Gastrocnemius medialis (tissue), 4 donors: ENCODE data around the gene IDH3A. TPM values are rescaled to one million over a fixed set of nuclear protein-coding genes. Genes with fewer than 3 reads are reported as not detected.

ENCODE experiments used
- ATAC-seq, 2 donors: fragments of 150-250 bp; one replicate each; pipeline ENCODE4 v1.9.1; 2016
- DNase-seq, 2 donors: peaks; one replicate each; pipeline ENCODE4 v3.0.0-alpha.2; 2019
- H3K27ac ChIP-seq, 4 donors: fragments of 200-600 bp; sonication (generic); 1 replicate in 1 of 4; 2 replicates in 3 of 4; pipeline ENCODE4 v1.5.1; 2016 to 2018; ENCODE audit warnings: mild to moderate bottlenecking in 2 of 4, moderate library complexity in 1 of 4
- H3K27me3 ChIP-seq, 3 donors: fragments of 200-600 bp; sonication (generic) in 2 of 3; 1 replicate in 1 of 3; 2 replicates in 2 of 3; pipeline versions ENCODE4 v1.5.1 to v1.6.0; 2016 to 2019; ENCODE audit warnings: mild to moderate bottlenecking in 1 of 3, moderate library complexity in 1 of 3
- H3K36me3 ChIP-seq, 2 donors: fragments of 200-600 bp; sonication (generic) in 1 of 2; one replicate each; pipeline ENCODE4 v1.5.1; 2017 to 2018
- H3K4me1 ChIP-seq, 2 donors: fragments of 200-600 bp; sonication (generic) in 1 of 2; one replicate each; pipeline ENCODE4 v1.5.1; 2016 to 2017; ENCODE audit warnings: mild to moderate bottlenecking in 2 of 2
- H3K4me3 ChIP-seq, 4 donors: fragments of 200-600 bp; sonication (generic) in 3 of 4; 1 replicate in 1 of 4; 2 replicates in 3 of 4; pipeline ENCODE4 v1.5.1; 2016 to 2019; ENCODE audit warnings: mild to moderate bottlenecking in 2 of 4
- H3K9me3 ChIP-seq, 3 donors: fragments of 200-600 bp; sonication (generic) in 2 of 3; 1 replicate in 1 of 3; 2 replicates in 2 of 3; pipeline ENCODE4 v1.5.1; 2016 to 2019
- POLR2A ChIP-seq, 2 donors: fragments of 450-650 bp; IDR thresholded peaks; one replicate each; pipeline ENCODE4 v1.6.1; 2017; ENCODE audit warnings: antibody characterized with exemption in 2 of 2, mild to moderate bottlenecking in 2 of 2, moderate library complexity in 2 of 2
- in situ Hi-C, 4 donors: fragments of 200-750 bp; cut with MboI; loops; one replicate each; pipeline versions ENCODE4 v1.15.0 to v1.8.0; 2017; ENCODE audit warnings: low sequenced_read_pairs in 4 of 4
- intact Hi-C: fragments of 100-400 bp; cut with DNase I; formaldehyde crosslinking; loops from one replicate; pipeline ENCODE4 v1.15.1; 2023; ENCODE audit warnings: low total_unique reads
- total RNA-seq, 4 donors: library from RNA; depleted of rRNA; stranded (reverse); fragments of >200 nt; gene quantifications; one replicate each; pipeline versions ENCODE4 v1.1.0 to v1.2.3, GENCODE V29; 2016
- TF ChIP-seq, protein P1 (sequence below), 5 experiments: fragments of 450-650 bp in 3 of 5; fragments of 200-600 bp in 2 of 5; sonication (generic) in 2 of 5; IDR thresholded peaks in 4 of 5; conservative IDR thresholded peaks in 1 of 5; 1 replicate in 4 of 5; 2 replicates in 1 of 5; pipeline ENCODE4 v1.5.1; 2016 to 2019; ENCODE audit warnings: antibody characterized with exemption in 5 of 5, mild to moderate bottlenecking in 3 of 5, moderate library complexity in 3 of 5

Gene IDH3A
- total RNA-seq, 4 donors from 2014 or later, result 133 to 202 (median 168) TPM

DNA sequence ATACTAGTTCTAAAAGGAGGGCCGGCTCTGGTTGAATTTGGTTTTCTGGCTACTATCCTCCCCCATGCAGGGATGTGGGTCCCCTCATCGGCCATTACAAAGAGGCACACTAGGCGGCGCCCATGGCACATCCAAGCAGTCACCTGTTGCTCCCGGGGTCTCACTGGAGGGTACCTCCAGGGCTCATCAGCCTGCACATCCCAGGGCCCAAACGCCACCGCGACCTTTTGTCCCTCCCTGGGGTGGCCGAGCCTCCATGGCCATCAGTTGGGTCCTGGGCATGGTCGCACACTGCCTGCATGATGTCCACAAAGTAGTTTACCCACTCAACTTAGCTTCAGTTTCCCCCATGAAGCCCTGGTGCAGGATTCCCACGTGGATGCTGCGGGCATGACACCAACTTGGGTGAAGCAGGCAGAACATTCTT lies 28.3 kb downstream of the IDH3A start:
- no peak overlapping the region for H3K4me3 ChIP-seq
- in situ Hi-C loops, result loop anchor here in 2 of 4 donors (10.0 kb wide), 2 partner anchors 57 to 67 kb away; partner anchors contain the start of gene ACSBG1 (in 1 of the 2)
- no peaks in the 10 kb centered on the region for H3K27me3 ChIP-seq
- ATAC-seq (no peak), DNase-seq (peak in 1 of 2 donors; percentile 33)
- no peak overlapping the region for H3K27ac ChIP-seq
- peaks cover 0 to 2% of the 10 kb centered on the region in 2 donors for H3K4me1 ChIP-seq
- intact Hi-C loops, result loop anchor here (1.0 to 5.0 kb wide), 2 partner anchors 45 to 65 kb away; partner anchors contain the start of gene CIB2
- no peak for TF ChIP-seq POLR2A (IDR thresholded peaks at IDR 0.05)
- TF ChIP-seq, protein P1, sequence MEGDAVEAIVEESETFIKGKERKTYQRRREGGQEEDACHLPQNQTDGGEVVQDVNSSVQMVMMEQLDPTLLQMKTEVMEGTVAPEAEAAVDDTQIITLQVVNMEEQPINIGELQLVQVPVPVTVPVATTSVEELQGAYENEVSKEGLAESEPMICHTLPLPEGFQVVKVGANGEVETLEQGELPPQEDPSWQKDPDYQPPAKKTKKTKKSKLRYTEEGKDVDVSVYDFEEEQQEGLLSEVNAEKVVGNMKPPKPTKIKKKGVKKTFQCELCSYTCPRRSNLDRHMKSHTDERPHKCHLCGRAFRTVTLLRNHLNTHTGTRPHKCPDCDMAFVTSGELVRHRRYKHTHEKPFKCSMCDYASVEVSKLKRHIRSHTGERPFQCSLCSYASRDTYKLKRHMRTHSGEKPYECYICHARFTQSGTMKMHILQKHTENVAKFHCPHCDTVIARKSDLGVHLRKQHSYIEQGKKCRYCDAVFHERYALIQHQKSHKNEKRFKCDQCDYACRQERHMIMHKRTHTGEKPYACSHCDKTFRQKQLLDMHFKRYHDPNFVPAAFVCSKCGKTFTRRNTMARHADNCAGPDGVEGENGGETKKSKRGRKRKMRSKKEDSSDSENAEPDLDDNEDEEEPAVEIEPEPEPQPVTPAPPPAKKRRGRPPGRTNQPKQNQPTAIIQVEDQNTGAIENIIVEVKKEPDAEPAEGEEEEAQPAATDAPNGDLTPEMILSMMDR (IDR thresholded peaks at IDR 0.05 in 4 of 5, conservative IDR thresholded peaks at IDR 0.05 in 1 of 5), result peak; percentile 59 to 80 (median 64)
- H3K9me3 ChIP-seq, result no peaks in the 10 kb centered on the region
- peaks cover 0 to under 1% of the 10 kb centered on the region in 2 donors for H3K36me3 ChIP-seq

DNA sequence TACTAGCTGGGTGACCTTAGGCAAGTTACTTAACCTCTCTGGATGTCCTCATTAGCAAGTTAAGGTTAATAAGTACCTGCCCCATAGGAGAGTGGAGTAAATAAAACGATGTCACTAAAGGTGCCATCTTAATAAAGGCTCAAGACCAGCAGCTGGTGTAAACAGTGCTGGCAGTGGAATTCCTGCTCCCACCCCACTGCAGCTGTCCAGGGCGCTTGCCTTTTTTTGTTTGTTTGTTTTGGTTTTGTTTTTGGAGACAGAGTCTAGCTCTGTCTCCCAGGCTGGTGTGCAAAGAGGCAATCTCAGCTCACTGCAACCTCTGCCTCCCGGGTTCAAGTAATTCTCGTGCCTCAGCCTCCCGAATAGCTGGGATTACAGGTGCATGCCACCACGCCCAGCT lies 28.9 kb downstream of the IDH3A start:
- Histone ChIP-seq H3K4me3 (no peak overlapping the region), H3K36me3 (no peaks in the 10 kb centered on the region), H3K4me1 (peaks cover 0 to 2% of the 10 kb centered on the region in 2 donors), H3K27me3 (no peaks in the 10 kb centered on the region), H3K27ac (no peak overlapping the region), H3K9me3 (no peaks in the 10 kb centered on the region)
- ATAC-seq (no peak), DNase-seq (no peak)
- no peak for TF ChIP-seq POLR2A (IDR thresholded peaks at IDR 0.05)
- TF ChIP-seq, protein P1 (IDR thresholded peaks at IDR 0.05 in 4 of 5, conservative IDR thresholded peaks at IDR 0.05 in 1 of 5), result no peak
- in situ Hi-C loops (loop anchor here in 2 of 4 donors (10.0 kb wide), 2 partner anchors 57 to 67 kb away; partner anchors contain the start of gene ACSBG1 (in 1 of the 2)), intact Hi-C loops (loop anchor here (5.0 kb wide), 1 partner anchor 46 kb away; the partner anchor contains the start of gene CIB2)

DNA sequence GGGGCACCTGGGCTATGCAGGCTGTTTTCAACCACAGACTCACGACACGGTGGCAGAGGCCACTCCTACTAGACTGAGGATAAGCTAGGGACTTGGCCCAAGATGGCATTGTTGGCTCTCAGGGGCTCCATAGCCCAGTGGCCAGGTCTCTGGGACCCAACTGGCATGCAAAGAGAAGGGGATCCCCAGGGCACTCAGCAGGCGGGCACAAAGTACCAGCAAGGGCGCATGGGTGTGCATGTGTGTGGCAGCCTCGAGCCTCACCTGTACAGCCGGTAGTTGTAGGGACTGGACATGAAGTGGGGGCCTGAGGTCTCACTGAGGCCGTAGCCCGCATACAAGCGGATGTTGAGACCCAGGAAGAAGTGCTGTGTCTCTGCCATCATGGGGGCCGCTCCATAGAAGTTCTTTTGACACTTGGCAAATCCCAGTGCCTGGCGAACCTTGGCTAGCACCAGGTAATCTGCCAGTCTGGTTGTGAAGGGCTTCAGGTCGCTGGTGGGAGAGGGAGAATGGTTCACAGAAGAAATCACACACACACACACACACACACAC lies 30.2 kb downstream of the IDH3A start:
- no peaks in the 10 kb centered on the region for H3K9me3 ChIP-seq
- no peak for DNase-seq
- intact Hi-C loops (loop anchor here (5.0 kb wide), 1 partner anchor 47 kb away; the partner anchor contains the start of gene CIB2), in situ Hi-C loops (loop anchor here in 2 of 4 donors (10.0 kb wide), 2 partner anchors 55 to 65 kb away; partner anchors contain the start of gene ACSBG1 (in 1 of the 2))
- no peak overlapping the region for H3K27ac ChIP-seq
- no peaks in the 10 kb centered on the region for H3K36me3 ChIP-seq
- no peaks in the 10 kb centered on the region for H3K27me3 ChIP-seq
- no peak for ATAC-seq
- H3K4me1 ChIP-seq, result peaks cover 0 to 2% of the 10 kb centered on the region in 2 donors
- H3K4me3 ChIP-seq, result no peak overlapping the region
- TF ChIP-seq, protein P1 (IDR thresholded peaks at IDR 0.05 in 4 of 5, conservative IDR thresholded peaks at IDR 0.05 in 1 of 5), result no peak
- no peak for TF ChIP-seq POLR2A (IDR thresholded peaks at IDR 0.05)

DNA sequence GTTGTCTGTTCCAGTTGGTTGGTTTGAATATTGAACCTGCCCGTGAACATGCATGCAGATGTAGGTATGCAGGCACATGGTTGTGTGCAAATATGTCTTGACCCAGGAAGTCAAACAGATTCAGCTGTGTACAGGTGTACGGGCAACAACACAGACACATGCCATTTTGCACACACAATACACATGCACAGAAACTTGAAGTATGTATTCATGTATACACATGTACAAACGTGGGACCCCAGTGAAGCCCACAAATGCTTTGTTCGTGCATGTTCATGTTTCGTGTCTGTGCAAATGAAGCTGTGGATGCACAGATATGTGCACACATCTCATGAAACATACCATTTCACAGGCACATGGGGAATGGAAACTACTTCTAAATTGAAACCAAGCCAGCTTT lies 30.7 kb downstream of the IDH3A start:
- intact Hi-C loops, result loop anchor here (5.0 kb wide), 1 partner anchor 48 kb away; the partner anchor contains the start of gene CIB2
- in situ Hi-C loops, result loop anchor here in 3 of 4 donors (5.0 to 10.0 kb wide), 3 partner anchors 55 to 65 kb away; partner anchors contain the start of gene ACSBG1 (in 1 of the 3)

More for the DNA sequence above, 30.7 kb downstream of the IDH3A start:
- ATAC-seq (no peak), DNase-seq (no peak)
- no peaks in the 10 kb centered on the region for H3K27me3 ChIP-seq
- no peak overlapping the region for H3K4me3 ChIP-seq
- no peak overlapping the region for H3K27ac ChIP-seq
- H3K36me3 ChIP-seq, result no peaks in the 10 kb centered on the region
- no peaks in the 10 kb centered on the region for H3K9me3 ChIP-seq
- peaks cover 0 to 2% of the 10 kb centered on the region in 2 donors for H3K4me1 ChIP-seq
- TF ChIP-seq, protein P1 (IDR thresholded peaks at IDR 0.05 in 4 of 5, conservative IDR thresholded peaks at IDR 0.05 in 1 of 5), result no peak
- no peak for TF ChIP-seq POLR2A (IDR thresholded peaks at IDR 0.05)
